ENCODE data around the gene ELN.

DNA sequence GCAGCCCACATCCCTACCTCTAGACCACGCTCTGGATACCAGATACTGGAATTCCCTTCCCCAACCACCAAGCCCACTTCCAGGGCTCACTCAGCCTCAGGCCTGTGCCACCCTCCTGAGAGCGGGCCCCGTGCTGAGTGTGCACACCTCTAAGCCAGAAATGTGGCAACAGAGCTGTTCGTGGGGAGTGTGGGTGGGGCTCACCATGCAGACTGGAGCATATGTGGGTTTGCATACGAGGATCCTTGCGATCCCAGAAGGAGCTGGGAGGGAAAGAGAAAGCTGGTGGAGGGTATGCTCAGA lies 42.6 kb downstream of the ELN start:
- TF ChIP-seq CTCF (IDR thresholded peaks at IDR 0.05) (no peak), POLR2A (IDR thresholded peaks at IDR 0.05) (no peak)
